Neural progenitor cell (in vitro differentiated cells): ENCODE measurements around the gene NCKAP5L. TPM values are rescaled to one million over a fixed set of nuclear protein-coding genes. Genes with fewer than 3 reads are reported as not detected.

ENCODE experiments used
- DNase-seq: peaks from one replicate; pipeline ENCODE4 v3.0.0-alpha.2; 2016; ENCODE audit warnings: low spot score
- H2AFZ ChIP-seq: fragments of 200-600 bp; sonication (generic); replicated peaks from 2 replicates; pipeline ENCODE4 v1.6.1; 2016; ENCODE audit warnings: antibody characterized with exemption
- H3F3A ChIP-seq: fragments of 200-600 bp; sonication (generic); 2 replicates; pipeline ENCODE4 v1.6.1; 2016; ENCODE audit warnings: antibody characterized with exemption, low read depth
- H3K27ac ChIP-seq: fragments of 200-600 bp; sonication (generic); 2 replicates; pipeline ENCODE4 v1.5.1; 2016; ENCODE audit warnings: mild to moderate bottlenecking
- H3K27me3 ChIP-seq: fragments of 200-600 bp; sonication (generic); 2 replicates; pipeline ENCODE4 v1.6.1; 2016; ENCODE audit warnings: mild to moderate bottlenecking, moderate library complexity
- H3K36me3 ChIP-seq: fragments of 200-600 bp; sonication (generic); 2 replicates; pipeline ENCODE4 v1.5.1; 2016
- H3K4me1 ChIP-seq: fragments of 200-600 bp; sonication (generic); 2 replicates; pipeline ENCODE4 v1.6.1; 2016; ENCODE audit warnings: mixed run types
- H3K4me2 ChIP-seq: fragments of 200-600 bp; sonication (generic); 2 replicates; pipeline ENCODE4 v1.6.1; 2016
- H3K4me3 ChIP-seq: fragments of 200-600 bp; sonication (generic); 2 replicates; pipeline ENCODE4 v1.5.1; 2016
- H3K79me2 ChIP-seq: fragments of 200-600 bp; sonication (generic); 2 replicates; pipeline ENCODE4 v1.6.1; 2016; ENCODE audit warnings: low read depth
- H3K9ac ChIP-seq: fragments of 200-600 bp; sonication (generic); 2 replicates; pipeline ENCODE4 v1.6.1; 2016
- H3K9me3 ChIP-seq: fragments of 200-600 bp; sonication (generic); 2 replicates; pipeline ENCODE4 v1.5.1; 2016; ENCODE audit warnings: low read depth
- H4K20me1 ChIP-seq: fragments of 200-600 bp; sonication (generic); 2 replicates; pipeline ENCODE4 v1.6.1; 2016; ENCODE audit warnings: low read depth
- H3K27ac Mint-ChIP-seq: 3 replicates; pipeline ENCODE4 v1.8.0; 2021; ENCODE audit warnings: mixed read lengths
- H3K27me3 Mint-ChIP-seq: 2 replicates; pipeline ENCODE4 v1.8.0; 2022; ENCODE audit warnings: low read depth, mild to moderate bottlenecking, inconsistent platforms, moderate library complexity, mixed read lengths; ENCODE audit not compliant: insufficient read depth
- H3K36me3 Mint-ChIP-seq: 3 replicates; pipeline ENCODE4 v1.8.0; 2021; ENCODE audit warnings: mixed read lengths
- H3K4me1 Mint-ChIP-seq: 3 replicates; pipeline ENCODE4 v1.8.0; 2021; ENCODE audit warnings: mixed read lengths
- H3K4me3 Mint-ChIP-seq: 3 replicates; pipeline ENCODE4 v1.8.0; 2021; ENCODE audit warnings: mild to moderate bottlenecking, moderate library complexity, mixed read lengths
- H3K9me3 Mint-ChIP-seq: 3 replicates; pipeline ENCODE4 v1.8.0; 2020; ENCODE audit warnings: mixed read lengths
- EZH2 ChIP-seq: fragments of 200-600 bp; sonication (generic); IDR thresholded peaks from 2 replicates; pipeline ENCODE4 v1.6.1; 2017; ENCODE audit warnings: antibody characterized with exemption, mild to moderate bottlenecking, moderate library complexity
- EZH2phosphoT487 ChIP-seq: fragments of 200-600 bp; sonication (generic); IDR thresholded peaks from 2 replicates; pipeline ENCODE4 v1.6.1; 2017; ENCODE audit warnings: antibody characterized with exemption
- total RNA-seq: library from RNA; depleted of rRNA; stranded (reverse); fragments of >200 nt; gene quantifications from 2 replicates; pipeline ENCODE4 v1.2.3, GENCODE V29; 2015; ENCODE audit warnings: low replicate concordance
- TF ChIP-seq, protein P1 (sequence below): fragments of 200-600 bp; sonication (generic); IDR thresholded peaks from 2 replicates; pipeline ENCODE4 v1.5.1; 2017; ENCODE audit warnings: antibody characterized with exemption, mild to moderate bottlenecking

NCKAP5L gene
- total RNA-seq, 1 donor from 2014 or later = 5.6 TPM

DNA sequence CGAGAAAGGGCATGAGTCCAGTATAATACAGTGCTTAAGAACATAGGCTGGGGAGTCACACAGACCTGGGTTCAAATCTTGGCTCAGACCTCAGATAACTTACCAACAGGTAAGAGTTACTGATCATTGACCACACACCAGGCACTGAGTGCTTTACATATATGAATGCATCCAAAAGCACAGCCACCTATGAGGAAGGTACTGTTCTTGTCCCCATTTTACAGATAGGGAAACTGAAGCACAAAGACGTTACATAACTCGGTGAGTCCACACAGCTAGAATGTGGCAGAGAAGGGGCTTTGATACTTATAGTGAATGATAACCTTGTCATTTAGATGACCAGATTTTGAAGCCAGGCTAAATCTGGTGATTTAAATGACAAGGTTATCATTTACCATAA, 47.9 kb upstream of the NCKAP5L start:
- H3K36me3 Mint-ChIP-seq = no peaks in the 10 kb centered on the region
- peaks cover 16% of the 10 kb centered on the region for H3K4me1 Mint-ChIP-seq
- H3K79me2 ChIP-seq = no peaks in the 10 kb centered on the region
- no peak overlapping the region for H2AFZ ChIP-seq
- no peaks in the 10 kb centered on the region for H3K36me3 ChIP-seq
- no peaks in the 10 kb centered on the region for H3K27me3 ChIP-seq
- no peak for DNase-seq
- no peak overlapping the region for H3K4me3 Mint-ChIP-seq
- no peak overlapping the region for H3K4me3 ChIP-seq
- no peak overlapping the region for H3K27ac ChIP-seq
- H3K4me2 ChIP-seq = no peak overlapping the region
- peaks cover 33% of the 10 kb centered on the region for H3K27me3 Mint-ChIP-seq
- no peaks in the 10 kb centered on the region for H3K9me3 ChIP-seq
- TF ChIP-seq, protein P1, sequence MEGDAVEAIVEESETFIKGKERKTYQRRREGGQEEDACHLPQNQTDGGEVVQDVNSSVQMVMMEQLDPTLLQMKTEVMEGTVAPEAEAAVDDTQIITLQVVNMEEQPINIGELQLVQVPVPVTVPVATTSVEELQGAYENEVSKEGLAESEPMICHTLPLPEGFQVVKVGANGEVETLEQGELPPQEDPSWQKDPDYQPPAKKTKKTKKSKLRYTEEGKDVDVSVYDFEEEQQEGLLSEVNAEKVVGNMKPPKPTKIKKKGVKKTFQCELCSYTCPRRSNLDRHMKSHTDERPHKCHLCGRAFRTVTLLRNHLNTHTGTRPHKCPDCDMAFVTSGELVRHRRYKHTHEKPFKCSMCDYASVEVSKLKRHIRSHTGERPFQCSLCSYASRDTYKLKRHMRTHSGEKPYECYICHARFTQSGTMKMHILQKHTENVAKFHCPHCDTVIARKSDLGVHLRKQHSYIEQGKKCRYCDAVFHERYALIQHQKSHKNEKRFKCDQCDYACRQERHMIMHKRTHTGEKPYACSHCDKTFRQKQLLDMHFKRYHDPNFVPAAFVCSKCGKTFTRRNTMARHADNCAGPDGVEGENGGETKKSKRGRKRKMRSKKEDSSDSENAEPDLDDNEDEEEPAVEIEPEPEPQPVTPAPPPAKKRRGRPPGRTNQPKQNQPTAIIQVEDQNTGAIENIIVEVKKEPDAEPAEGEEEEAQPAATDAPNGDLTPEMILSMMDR = no peak
- TF ChIP-seq EZH2phosphoT487 (no peak), EZH2 (no peak)
- no peak overlapping the region for H3K27ac Mint-ChIP-seq
- peaks cover 24% of the 10 kb centered on the region for H3K9me3 Mint-ChIP-seq
- no peaks in the 10 kb centered on the region for H4K20me1 ChIP-seq
- no peaks in the 10 kb centered on the region for H3K4me1 ChIP-seq
- H3K9ac ChIP-seq = no peak overlapping the region
- peaks cover 38% of the 10 kb centered on the region for H3F3A ChIP-seq

DNA sequence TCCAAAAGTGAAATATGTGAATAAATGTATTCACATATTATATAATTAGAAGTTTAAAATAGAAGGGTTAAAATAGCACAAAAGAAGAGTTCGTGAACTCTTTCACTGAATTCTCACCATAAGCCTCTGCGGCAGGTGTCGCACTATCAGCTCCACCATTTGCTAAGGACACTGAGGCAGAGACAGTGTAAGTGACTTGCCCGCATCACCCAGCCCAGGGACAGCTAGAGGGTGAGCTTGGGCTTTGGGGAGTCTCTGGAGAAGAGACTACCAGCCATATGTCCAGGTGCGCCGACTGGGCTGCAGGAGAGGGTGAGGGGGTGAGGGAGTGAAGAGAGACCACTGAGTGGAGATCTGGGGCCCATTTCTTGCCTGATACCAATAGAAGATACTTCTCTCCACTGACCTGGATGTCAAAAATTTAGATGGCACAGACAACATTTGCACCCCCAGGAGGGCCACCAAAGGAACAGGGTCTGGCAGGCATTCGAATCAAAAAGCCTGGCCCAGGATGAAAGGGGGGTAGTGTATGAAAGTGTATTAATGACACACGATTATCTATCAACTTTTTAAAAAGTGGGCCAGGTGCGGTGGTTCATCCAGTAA, 47.0 kb upstream of the NCKAP5L start:
- Histone ChIP-seq H3K79me2 (no peaks in the 10 kb centered on the region), H3K27me3 (no peaks in the 10 kb centered on the region), H3K4me2 (no peak overlapping the region), H2AFZ (no peak overlapping the region), H3K9me3 (no peaks in the 10 kb centered on the region), H4K20me1 (no peaks in the 10 kb centered on the region), H3K4me1 (no peaks in the 10 kb centered on the region), H3K4me3 (no peak overlapping the region), H3K36me3 (no peaks in the 10 kb centered on the region), H3K9ac (no peak overlapping the region), H3K27ac (no peak overlapping the region), H3F3A (peaks cover 29% of the 10 kb centered on the region)
- no peak for DNase-seq
- H3K4me3 Mint-ChIP-seq = no peak overlapping the region
- no peaks in the 10 kb centered on the region for H3K36me3 Mint-ChIP-seq
- peaks cover 11% of the 10 kb centered on the region for H3K4me1 Mint-ChIP-seq
- peaks cover 20% of the 10 kb centered on the region for H3K9me3 Mint-ChIP-seq
- TF ChIP-seq EZH2phosphoT487 = no peak
- no peak for TF ChIP-seq EZH2
- TF ChIP-seq, protein P1 = no peak
- H3K27me3 Mint-ChIP-seq = peaks cover 29% of the 10 kb centered on the region
- H3K27ac Mint-ChIP-seq = no peak overlapping the region

DNA sequence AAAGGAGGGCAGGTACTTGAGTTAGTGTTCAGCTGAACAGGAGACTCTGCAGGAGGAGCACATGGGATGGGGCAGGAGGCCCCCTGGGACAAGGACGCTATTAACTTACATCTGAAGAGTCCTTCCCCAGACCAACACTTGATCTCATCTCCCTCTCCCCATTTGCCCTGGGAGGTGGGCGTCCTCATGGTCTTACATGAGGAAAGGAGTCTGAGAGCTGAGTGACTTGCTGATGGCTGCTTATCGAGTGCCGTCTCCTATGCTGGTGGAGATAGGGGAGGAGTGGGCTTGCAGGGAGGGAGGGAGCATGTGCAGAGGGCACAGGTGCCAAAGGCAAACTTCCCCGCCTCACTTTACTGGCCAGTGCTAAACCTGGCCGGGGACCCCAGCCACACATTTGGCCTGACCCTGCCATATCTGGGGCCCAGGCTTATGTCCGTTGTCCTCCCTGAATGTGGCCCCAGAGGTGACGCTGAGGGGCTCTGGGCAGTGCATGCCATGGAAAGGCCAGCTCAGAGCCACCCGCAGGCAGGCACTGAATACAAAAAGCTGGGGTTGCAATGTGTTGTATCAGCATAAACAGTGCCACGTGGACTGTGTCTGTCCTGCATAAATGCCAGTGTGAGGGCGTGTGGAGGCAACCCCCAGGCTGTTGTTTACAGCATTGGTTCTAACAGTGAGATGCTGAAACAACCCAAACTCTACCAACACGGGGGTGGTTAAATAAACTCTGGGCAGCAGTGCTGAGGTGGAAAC, 46.1 kb upstream of the NCKAP5L start:
- TF ChIP-seq, protein P1 = no peak
- TF ChIP-seq EZH2 (no peak), EZH2phosphoT487 (no peak)

More for the DNA sequence above, 46.1 kb upstream of the NCKAP5L start:
- Mint-ChIP-seq H3K27ac (no peak overlapping the region), H3K4me1 (peaks cover 11% of the 10 kb centered on the region), H3K9me3 (peaks cover 12% of the 10 kb centered on the region), H3K27me3 (peaks cover 20% of the 10 kb centered on the region), H3K36me3 (no peaks in the 10 kb centered on the region), H3K4me3 (no peak overlapping the region)
- Histone ChIP-seq H3K9ac (no peak overlapping the region), H3K4me3 (no peak overlapping the region), H3K4me1 (no peaks in the 10 kb centered on the region), H3K27ac (no peak overlapping the region), H3K9me3 (no peaks in the 10 kb centered on the region), H3K27me3 (no peaks in the 10 kb centered on the region), H3K36me3 (no peaks in the 10 kb centered on the region), H3F3A (peaks cover 20% of the 10 kb centered on the region), H3K4me2 (no peak overlapping the region), H2AFZ (no peak overlapping the region), H4K20me1 (no peaks in the 10 kb centered on the region), H3K79me2 (no peaks in the 10 kb centered on the region)
- no peak for DNase-seq
